RCC 7860 (cell line): ENCODE measurements around the gene LINGO1.
A peak's percentile ranks its signal among the peaks of the same experiment; 100 is the strongest.

ENCODE experiments used
- DNase-seq: peaks from one replicate; pipeline ENCODE4 v3.0.0-alpha.2; 2015; ENCODE audit warnings: low spot score
- FAIRE-seq: peaks from 2 replicates; lab custom pipeline; 2012; peaks lifted over from hg19 to GRCh38; lab: Jason Lieb, UNC

Gene LINGO1

GRCh38 chr15:77619883-77620282 is 12.8 kb downstream of the LINGO1 start:
- no peak for FAIRE-seq
- DNase-seq: no peak

- FAIRE-seq: no peak
Observed at GRCh38 chr15:77617476-77618230, 15.1 kb downstream of the LINGO1 start.

GRCh38 chr15:77616072-77616471 is 16.6 kb downstream of the LINGO1 start:
- FAIRE-seq: no peak
- no peak for DNase-seq

More at GRCh38 chr15:77617476-77618230, 15.1 kb downstream of the LINGO1 start:
- peak; percentile 10 for DNase-seq

GRCh38 chr15:77615472-77615871 is 17.2 kb downstream of the LINGO1 start:
- FAIRE-seq (no peak), DNase-seq (no peak)

GRCh38 chr15:77614251-77614806 is 18.4 kb downstream of the LINGO1 start:
- no peak for FAIRE-seq
- no peak for DNase-seq

GRCh38 chr15:77613814-77614213 is 18.9 kb downstream of the LINGO1 start:
- FAIRE-seq (no peak), DNase-seq (no peak)

- DNase-seq: no peak
- no peak for FAIRE-seq
Observed at GRCh38 chr15:77612958-77613601, 19.6 kb downstream of the LINGO1 start.

GRCh38 chr15:77611767-77612166 is 20.9 kb downstream of the LINGO1 start:
- DNase-seq: no peak
- no peak for FAIRE-seq

GRCh38 chr15:77610731-77611130 is 22.0 kb downstream of the LINGO1 start:
- no peak for FAIRE-seq
- DNase-seq: no peak

- FAIRE-seq (no peak), DNase-seq (no peak)
Observed at GRCh38 chr15:77609558-77609957, 23.2 kb downstream of the LINGO1 start.

- no peak for DNase-seq
- FAIRE-seq: no peak
Observed at GRCh38 chr15:77608774-77609173, 23.9 kb downstream of the LINGO1 start.

GRCh38 chr15:77607894-77608261 is 24.8 kb downstream of the LINGO1 start:
- no peak for FAIRE-seq
- no peak for DNase-seq

GRCh38 chr15:77607111-77607893 is 25.4 kb downstream of the LINGO1 start:
- no peak for DNase-seq
- no peak for FAIRE-seq

GRCh38 chr15:77606142-77607034 is 26.3 kb downstream of the LINGO1 start:
- no peak for FAIRE-seq
- DNase-seq: no peak

- no peak for FAIRE-seq
- no peak for DNase-seq
Observed at GRCh38 chr15:77605547-77605946, 27.2 kb downstream of the LINGO1 start.

GRCh38 chr15:77604973-77605372 is 27.7 kb downstream of the LINGO1 start:
- no peak for FAIRE-seq
- DNase-seq: no peak

- no peak for DNase-seq
- no peak for FAIRE-seq
Observed at GRCh38 chr15:77603611-77604336, 28.9 kb downstream of the LINGO1 start.

GRCh38 chr15:77602800-77603199 is 29.9 kb downstream of the LINGO1 start:
- no peak for FAIRE-seq
- DNase-seq: no peak

- FAIRE-seq (no peak), DNase-seq (peak; percentile 41)
Observed at GRCh38 chr15:77599899-77600298, 32.8 kb downstream of the LINGO1 start.

GRCh38 chr15:77599357-77599756 is 33.4 kb downstream of the LINGO1 start:
- FAIRE-seq (no peak), DNase-seq (no peak)
